Stimulated activated CD8-positive, alpha-beta memory T cell treated with anti-CD3 and anti-CD28 coated beads, Interleukin-4, amount 100 ng/mL, for 1 hour (primary cell): ENCODE measurements around the gene IAPP.
"Not testable (repeated sequence)": the region's sequence is repeated elsewhere in the genome, so short reads cannot be mapped to it uniquely, and the experiment has no call there.

Source experiments
- DNase-seq, 2 donors: peaks; one replicate each; pipeline ENCODE4 v3.0.0-alpha.2; 2020; ENCODE audit warnings: low read depth in 2 of 2, low spot score in 1 of 2

IAPP gene

DNA sequence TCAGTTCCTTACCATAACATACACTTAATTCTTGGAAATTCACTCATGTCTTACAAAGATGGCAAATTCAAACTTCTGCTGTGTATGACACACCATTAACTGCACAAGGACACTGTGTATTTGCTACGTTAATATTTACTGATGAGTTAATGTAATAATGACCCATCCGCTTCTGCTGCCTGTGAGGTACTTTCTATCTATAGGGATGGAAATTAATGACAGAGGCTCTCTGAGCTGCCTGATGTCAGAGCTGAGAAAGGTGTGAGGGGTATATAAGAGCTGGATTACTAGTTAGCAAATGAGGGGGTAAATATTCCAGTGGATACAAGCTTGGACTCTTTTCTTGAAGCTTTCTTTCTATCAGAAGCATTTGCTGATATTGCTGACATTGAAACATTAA is at the start of gene IAPP:
Gene IAPP, plus strand, starts transcription at position 301 of the 400 bp plus-strand sequence. CDS start 450 bp downstream, outside the sequence.
- DNase-seq, result no peak

DNA sequence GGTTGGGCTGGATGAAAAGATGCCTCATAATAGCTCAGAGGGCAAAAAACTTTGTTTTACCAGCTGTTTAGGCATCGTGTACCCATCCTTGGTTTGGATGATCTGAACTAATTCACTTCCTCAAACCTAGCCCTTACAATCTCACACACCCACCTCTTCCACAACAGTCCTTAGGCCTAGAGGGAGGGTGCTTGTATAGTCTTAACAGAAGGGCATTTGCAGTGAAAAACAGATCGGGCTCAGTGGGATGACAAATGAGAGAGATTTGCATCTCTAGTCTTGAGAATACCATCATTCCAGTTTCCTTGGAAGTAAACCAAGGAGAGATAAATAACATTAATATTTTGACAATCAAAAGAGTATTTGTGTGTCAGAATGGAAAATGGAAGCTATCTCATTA is 49.0 kb upstream of the IAPP start:
- DNase-seq, result no peak

DNA sequence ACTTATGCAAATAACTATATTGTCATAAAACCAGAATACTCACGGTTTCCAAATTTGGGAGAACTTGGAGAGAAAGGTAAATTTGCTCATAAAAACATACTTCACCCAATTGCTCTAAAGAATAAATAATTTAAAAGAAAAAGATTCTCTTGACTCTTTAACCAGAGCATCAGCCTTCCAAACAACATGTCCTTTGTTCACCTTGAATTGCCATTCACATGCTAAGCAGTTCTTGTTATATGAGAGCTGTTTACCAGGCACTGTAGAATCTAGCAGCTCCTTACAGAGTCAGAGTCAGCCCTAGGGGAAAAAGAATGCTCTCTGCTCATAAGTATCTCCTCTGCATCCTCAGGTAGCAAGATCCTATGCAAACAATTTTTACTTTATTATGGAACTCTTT is 48.2 kb upstream of the IAPP start:
- DNase-seq, result no peak

DNA sequence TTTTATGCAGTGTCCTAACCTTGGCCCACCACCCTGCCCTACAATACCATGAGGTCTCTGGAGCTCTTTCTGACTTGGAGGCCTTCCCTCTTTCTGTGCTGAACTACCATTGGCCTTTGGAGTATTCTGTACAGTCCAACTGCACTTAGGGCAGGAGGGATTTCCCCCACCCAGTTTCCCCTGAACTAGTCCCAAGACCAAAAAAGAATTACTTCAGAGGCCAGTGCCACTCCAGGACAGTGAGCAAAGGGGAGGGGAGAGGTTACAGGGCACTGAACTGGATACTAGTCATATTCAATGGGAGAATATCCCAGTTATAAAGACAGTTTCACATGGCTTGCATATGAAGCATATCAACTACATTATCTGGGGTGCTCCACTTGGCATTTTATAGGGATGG is 44.1 kb upstream of the IAPP start:
- DNase-seq, result no peak

DNA sequence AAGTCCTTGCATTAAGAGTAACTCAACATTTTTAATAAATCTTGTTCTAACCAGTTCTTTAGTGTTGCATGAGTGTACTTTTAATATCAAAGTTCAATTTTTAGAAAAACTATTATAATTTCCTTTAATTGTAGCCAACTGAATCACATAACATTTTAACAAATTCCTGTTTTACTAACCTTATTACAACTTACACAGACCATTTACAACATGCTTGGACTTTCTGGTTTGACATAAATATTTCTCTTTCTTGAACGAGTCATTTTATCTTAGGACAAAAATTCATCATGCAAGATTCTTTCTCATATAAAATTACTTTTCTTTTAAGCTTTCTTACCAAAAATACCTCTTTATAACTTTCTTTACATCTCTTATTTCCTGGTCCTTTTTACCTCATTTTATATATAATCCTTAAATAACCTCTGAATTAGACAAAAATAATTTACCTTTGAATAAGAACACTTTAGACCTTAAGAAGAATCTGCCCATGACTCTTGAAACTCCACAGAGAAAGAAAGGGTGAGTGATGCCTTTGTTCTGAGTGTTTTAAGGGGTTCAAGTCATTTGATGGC is 41.9 kb upstream of the IAPP start:
- no peak for DNase-seq

DNA sequence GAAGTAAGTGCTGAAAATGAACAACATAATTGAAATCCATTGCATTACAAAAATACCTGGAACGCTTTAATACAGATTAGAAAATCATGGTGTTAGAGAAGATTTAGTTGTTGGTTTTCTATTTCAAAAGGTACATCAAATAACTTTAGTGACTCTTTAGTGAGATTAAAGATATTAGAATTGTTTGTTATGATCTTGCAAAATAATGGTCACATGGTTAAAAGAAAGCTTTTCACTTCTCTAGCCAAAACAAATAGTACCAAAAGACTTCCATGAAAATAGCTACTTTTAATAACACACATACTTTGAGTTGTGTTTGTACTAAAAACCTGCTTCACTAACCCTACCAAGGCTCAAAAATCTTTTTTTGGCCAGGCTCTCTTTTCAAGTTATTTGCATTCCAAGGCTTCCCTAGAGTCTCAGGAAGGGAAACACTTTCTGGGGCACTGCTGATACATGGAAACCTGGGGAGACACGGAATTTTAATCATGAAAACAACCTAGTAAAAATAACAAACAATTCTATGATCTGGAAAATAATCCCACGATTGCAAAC is 37.9 kb upstream of the IAPP start, which contains the start of gene SLCO1A2:
Gene SLCO1A2, minus strand, starts transcription at position 147 of the 555 bp plus-strand sequence. CDS start 270 bp downstream, outside the sequence.
- no peak for DNase-seq

DNA sequence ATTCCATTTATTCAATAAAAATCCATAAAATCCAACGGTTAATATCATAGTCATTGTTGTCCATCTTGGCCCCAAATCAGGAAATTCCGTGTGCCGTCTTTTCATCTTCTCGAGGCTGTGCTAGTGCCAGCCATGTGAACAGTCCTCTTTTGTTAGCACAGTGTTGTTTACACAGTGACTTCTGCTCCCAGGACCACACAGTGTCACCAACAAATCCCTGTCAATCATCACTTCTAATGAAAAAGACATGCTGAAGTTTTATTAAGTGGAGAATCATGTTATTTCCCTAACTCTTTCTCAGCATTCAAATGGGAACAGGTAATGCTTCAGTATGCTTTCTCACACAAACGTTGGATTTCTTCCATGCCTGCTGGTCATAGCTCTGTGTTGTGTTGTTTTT is 36.0 kb upstream of the IAPP start:
- DNase-seq, result no peak

DNA sequence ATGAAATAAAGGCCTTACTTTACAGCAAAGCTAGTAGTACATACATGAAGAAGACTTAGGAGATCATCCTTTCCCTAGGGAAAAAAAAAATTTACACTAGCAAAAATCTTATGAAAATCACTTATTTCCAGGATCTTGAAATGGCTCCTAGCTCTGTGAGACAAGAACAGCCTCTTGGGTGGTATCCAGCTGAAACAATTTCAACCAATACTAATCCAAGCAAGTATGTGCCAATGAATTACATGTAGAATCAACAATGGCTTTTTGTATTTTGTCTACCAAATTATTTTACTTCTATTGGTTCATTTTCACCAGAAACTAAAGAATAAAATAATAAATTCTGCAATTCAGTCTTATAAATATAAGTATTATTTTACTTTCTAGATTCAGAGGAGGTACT is 35.2 kb upstream of the IAPP start:
- no peak for DNase-seq

DNA sequence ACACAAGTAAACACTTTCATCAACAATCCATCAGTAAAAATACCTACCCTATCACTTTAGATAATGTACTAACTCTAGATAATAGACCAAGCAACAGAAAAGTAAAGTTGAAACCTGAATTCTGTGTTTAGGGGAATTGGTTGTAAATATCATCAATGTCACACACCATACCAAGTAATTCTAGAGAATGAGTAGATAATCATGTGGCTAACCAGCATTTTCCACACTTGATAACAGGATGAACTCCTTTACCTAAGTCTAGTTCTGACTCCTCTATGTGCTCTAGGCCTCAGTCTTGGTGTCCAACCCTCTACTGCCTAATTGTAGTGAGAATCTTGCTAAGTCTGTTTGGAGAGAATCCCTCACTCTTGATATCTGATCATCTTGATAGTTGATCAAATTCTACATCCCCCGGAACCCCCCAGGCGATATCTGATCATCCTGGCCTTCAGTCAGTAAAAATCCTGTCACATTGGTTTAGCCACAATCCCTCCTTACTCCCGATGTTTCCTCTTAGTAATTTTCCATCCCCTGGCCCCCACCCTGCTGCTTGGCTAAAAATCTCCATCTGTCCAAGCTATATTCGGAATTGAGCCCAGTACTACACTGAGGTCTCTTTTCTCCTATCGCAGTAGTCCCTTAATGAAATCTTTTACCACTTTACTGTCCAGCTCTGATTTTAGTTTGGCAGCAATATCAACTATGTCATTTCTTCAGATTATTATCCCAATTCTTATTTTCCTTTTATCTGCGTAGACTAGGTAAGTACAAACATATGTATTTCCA is 34.5 kb upstream of the IAPP start:
- no peak for DNase-seq

DNA sequence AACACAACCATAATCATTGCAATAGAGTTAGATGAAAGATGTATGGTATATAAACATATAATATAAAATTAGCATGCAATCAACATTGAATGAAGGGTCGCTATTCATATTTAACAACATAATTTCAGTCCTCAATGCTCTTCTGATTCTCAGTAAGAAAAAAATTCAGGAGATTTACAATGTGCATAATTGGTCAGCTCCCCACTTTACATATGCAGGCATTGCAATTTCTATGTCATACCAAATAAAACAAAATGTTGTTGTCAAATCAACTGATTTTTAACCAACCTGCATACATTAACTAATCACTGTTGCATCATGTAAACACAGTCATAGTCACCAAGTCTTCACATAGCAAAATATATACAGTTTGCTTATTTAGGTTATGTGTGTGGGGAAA is 32.8 kb upstream of the IAPP start:
- DNase-seq, result no peak

DNA sequence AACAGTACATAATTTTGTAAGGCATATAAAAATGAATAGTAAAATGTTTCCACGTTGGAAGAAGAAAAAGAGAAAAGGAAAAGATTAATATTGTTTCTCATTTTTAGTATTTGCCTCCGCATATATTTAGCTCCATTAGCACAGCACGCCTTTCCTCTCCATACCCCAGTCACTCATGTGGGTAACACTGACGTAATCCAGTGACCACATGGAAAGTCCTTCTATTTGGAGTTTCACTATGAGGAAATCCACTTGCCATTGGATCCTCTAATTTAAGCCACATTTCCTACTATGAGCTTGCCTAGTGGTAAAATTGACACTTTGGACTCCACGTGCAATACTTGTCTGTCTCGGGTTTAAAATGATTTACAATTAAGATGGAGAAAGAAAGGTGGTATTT is 32.3 kb upstream of the IAPP start:
- DNase-seq, result no peak

DNA sequence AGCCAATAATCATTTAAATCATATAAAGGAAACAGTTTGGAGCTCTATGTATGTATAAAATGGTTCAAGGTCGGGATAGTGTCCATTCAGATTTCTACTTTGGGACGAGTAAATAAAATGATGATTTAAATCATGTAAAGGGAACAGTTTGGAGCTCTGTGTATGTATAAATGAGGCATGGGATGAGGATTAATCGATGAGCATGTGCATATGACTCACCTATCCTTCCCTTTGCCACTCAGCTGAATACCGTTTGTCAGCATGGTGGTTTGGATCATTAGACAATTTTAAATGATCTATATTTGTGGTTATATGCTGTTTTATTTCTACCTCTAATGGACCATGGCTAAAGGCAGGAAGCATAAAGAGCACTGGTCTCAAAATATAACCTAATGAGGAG is 30.9 kb upstream of the IAPP start:
- no peak for DNase-seq

DNA sequence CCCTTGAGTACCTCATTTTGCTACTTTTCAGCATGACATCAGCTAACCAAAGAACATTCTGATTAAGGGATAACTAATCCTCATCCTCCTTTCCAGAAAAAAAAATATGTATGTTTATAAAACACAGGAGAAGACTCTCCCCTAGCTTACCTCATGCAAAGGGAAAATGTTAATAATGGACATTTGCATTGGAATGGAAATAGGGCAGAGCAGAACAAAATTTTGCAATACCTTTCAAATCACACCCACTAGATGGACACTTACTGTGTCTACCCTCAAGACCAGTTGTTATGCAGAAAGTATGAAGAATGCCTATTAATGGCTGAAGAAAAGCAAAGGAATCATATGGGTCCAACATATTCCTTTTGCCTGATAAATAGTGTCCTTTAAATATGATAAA is 29.1 kb upstream of the IAPP start:
- no peak for DNase-seq

DNA sequence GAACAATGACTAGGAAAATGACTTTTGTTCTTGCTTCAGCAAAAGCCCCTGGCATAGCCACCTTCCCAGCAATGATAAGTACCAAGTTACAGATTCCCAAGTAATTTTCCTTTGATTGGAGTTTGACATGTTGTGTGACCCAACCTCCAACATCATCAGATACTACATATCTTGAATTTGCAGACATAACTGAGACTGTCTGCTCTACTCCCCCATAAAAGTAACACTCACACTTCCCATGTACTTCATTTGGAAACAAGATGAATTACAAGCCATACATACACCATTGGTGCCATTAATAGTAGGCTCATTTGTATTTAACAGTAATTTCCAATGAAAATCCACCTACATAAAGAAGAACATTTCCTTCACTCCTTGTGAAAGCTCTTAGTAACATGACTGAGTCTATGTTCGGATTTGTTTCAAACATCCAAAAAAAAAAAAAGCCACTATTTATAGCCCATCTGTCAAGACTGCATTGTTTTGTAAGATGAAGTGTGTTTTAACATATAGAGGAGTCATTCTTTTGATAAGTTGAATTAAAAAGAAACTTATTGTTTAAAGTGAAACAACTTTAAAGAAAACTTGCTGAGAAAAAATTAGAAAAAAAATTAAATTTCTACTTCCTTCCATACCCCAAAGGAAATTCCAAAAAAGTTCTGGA is 26.0 kb upstream of the IAPP start:
- DNase-seq, result no peak

DNA sequence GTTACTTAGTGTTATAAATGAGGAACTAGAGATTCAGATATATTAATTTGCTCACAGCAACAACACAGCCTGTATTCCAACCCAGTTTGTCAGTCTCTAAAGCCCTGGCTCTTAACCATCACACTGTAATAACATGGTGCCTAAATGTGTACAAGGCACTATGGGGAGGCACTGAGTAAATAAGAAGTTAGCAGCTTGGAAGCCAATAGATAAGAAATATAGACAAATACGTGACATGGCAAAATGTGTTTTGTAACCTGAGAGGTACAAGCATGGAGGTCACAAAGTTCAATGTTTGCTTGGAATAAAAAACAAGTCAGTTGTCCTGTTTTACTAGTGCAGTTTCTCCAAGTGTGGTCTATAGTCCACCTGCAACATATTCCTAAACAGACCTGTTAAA is 21.7 kb upstream of the IAPP start:
- no peak for DNase-seq

DNA sequence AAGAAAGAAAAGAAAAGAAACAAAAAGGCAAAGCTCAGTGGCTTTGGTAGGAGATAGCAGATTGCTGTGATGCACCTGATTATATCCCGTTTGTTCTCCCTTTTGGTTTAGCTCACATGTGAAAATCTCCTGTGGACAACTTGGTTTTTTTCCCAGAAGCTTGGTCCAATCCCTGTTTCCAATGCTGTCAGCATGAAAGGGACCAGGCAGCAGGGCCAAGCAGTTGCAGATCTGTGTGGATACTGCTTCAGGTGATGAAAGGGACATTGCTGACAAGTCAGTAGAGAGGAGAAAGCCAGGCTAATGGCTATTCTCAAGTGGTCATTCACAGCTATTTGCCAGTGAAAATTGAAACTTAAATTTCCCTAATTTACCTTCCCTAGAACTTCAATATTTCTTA is 19.2 kb upstream of the IAPP start:
- DNase-seq, result no peak

DNA sequence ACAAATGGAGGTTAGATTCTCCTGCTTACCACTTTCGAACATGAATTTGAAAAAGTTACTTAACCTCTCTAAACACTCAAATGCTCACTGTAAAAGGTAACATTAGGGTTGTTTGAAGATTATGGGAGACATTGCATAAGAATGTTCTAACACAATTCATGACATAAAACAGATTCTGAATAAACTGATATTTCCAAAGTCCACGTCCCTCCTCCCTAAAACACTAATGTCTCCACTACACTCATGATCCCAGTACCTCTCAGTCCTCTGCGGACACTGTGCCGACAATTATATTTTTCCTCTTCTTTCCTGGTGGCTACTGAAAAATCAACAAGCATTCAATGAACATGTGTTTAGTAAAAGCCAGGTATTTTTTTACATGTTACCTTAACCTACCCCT is 18.8 kb upstream of the IAPP start:
- no peak for DNase-seq

DNA sequence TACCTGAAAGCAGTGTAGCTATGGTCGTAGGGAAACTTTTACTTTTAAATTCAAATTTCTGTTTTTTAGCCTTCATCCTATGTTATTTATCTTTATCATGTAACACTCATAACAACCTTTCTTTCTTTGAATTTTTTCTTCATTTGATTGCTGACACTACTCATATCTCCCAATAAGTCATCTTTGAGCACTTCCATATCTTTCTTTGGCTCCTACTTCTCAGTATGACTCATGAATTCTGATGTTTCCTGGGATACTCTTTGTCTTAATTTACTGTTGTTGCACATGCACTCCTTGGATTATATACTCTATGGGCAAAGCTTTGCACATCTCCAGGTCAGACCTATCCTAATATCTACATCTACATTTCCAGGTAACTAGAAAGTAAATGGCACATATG is 18.1 kb upstream of the IAPP start:
- no peak for DNase-seq

DNA sequence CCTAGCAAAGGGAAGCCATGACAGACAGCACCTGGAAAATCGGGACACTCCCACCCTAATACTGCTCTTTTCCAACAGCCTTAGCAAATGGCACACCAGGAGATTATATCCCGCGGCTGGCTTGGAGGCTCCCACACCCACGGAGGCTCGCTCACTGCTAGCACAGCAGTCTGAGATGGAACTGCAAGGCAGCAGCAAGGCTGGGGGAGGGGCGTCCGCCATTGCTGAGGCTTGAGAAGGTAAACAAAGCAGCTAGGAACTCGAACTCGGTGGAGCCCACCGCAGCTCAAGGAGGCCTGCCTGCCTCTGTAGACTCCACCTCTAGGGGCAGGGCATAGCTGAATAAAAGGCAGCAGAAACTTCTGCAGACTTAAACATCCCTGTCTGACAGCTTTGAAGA is 12.1 kb upstream of the IAPP start:
- not testable (repeated sequence) for DNase-seq

DNA sequence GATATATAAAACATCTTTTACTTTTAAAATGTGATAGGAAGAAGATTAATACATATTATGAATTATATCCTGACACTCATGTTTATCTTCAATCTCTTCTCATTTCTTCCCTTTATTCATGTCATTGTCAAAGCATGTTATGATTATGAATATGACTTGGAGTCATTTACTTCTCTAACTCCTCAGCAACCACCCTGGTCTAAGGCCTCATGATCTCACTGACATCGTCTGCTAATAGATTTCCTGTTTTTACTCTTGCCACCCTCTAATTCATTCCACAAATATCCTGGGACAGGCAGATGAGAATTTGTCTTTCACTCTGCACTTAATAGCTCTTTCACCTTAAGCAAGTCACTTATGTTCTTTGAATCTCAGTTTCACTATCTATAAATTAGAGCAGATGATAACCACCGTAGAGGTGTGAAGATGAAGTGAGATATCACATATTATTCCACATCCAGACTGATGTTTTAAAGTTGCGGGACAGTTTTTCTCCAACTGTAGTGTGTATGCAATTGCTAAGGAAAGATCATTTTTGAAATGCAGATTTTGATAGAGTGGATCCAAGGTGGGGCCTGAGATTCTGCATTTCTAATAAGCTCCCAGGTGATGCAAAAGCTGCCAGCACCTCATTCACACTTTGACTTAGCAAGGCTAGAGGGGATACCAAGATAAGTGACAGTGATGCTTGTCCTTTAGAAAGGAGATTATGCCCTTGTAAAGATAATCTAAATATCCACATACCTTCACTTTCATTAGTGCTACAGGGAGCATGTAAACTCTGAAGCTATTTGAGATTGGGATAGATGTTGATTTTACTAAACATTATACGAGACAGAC is 3.3 kb upstream of the IAPP start:
- no peak for DNase-seq

DNA sequence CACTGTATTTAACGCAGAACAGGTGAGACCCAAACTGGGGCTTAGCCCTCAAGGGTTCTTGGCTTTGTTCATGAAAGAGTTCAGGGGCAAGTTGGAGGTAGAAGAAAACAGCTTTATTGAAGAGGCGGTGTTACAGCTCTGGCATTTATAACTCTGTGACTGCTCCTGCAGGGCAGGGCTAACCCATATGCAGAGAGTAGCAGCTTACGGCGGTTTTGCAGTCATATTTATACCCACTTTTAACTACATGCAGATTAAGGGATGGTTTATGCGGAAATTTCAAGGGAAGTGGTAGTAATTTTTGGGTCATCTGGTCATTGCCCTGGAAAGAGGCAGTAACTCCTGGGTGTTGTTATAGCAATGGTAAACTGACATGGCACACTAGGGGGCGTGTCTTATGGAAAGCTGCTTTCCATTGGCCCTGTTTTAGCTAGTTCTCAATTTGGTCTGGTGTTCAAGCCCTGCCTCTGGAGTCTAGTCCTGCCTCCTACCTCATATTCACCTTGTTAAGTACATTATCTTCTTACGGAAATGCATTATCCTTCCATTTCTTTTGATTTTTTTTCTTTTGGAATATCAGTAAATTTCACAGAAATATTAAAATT is 1.8 kb upstream of the IAPP start:
- DNase-seq, result no peak
